GM12892 (cell line): ENCODE data around the gene PARD3.

Experiments used
- POLR2A ChIP-seq: IDR thresholded peaks from 2 replicates; pipeline ENCODE4 v1.6.1; 2011; ENCODE audit warnings: low read depth, low read length, control low read depth
- POLR2AphosphoS5 ChIP-seq: IDR thresholded peaks from 2 replicates; pipeline ENCODE4 v1.6.1; 2011; ENCODE audit warnings: low read depth, low read length, control low read depth
- TAF1 ChIP-seq: IDR thresholded peaks from 2 replicates; pipeline ENCODE4 v1.6.1; 2011; ENCODE audit warnings: low read depth, mild to moderate bottlenecking, control low read depth, low read length, borderline replicate concordance

DNA sequence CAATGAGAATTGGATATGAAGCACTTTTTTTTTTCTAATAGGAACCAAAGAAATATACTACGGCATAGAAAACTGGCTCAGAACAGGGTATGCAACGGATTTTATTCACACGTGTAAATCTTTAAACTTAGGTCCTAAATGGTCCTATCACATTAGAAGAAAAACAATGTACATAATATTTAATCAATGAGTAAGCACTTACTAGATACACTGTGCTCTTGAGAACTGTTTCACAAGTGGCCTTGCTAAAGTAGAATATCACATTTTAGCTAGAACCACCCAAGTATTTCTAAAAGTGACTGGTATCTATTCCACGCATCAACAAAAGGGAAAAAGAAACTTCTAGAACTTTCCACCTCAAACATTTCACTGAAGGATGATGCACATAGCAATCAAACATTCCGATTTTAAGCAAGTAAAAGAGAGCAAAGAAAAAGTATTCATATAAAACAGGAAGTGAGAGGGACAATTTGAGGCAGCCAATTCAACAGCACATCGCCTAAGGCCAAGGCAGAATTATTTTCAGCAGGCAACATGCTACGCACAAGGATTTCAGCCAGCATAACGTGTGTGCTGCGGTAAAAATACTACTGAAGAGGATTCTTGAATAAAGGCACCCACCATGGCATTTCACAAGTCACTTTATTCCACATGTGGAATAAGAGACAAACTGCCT lies 55.8 kb downstream of the PARD3 start:
- TF ChIP-seq POLR2A, result no peak
- no peak for TF ChIP-seq TAF1
- no peak for TF ChIP-seq POLR2AphosphoS5
